ENCODE results near the gene ADAM23. TPM values are rescaled to one million over a fixed set of nuclear protein-coding genes. Genes with fewer than 3 reads are reported as not detected.

Gene ADAM23
- total RNA-seq, 1 experiment from 2014 or later = 24.6 TPM

GRCh38 chr2:206488053-206488452 lies 44.7 kb downstream of the ADAM23 start:
- H3K27ac Mint-ChIP-seq = no peak overlapping the region

More at GRCh38 chr2:206488053-206488452, 44.7 kb downstream of the ADAM23 start:
- no peaks in the 10 kb centered on the region for H3K27me3 Mint-ChIP-seq (ENCODE audit: low read depth)
- H3K4me3 Mint-ChIP-seq = no peak overlapping the region
- TF ChIP-seq HMGA2 (CRISPR knock-in tag; IDR thresholded peaks at IDR 0.05) = no peak
- TF ChIP-seq ZNF232 (CRISPR knock-in tag; IDR thresholded peaks at IDR 0.05) = no peak
- no peak for TF ChIP-seq MXD4 (CRISPR knock-in tag; IDR thresholded peaks at IDR 0.05; ENCODE audit: borderline replicate concordance)
- TF ChIP-seq IRF1 (CRISPR knock-in tag; IDR thresholded peaks at IDR 0.05) = no peak
- no peak for TF ChIP-seq ERG (CRISPR knock-in tag; IDR thresholded peaks at IDR 0.05)
- TF ChIP-seq ZBTB21 (CRISPR knock-in tag; IDR thresholded peaks at IDR 0.05; ENCODE audit: borderline replicate concordance) = no peak
- TF ChIP-seq JUN (CRISPR knock-in tag; IDR thresholded peaks at IDR 0.05) = no peak
- no peak for TF ChIP-seq SP1 (CRISPR knock-in tag; conservative IDR thresholded peaks at IDR 0.05)
- TF ChIP-seq CBFB (CRISPR knock-in tag; IDR thresholded peaks at IDR 0.05; ENCODE audit: low read depth) = no peak
- no peak for TF ChIP-seq JAZF1 (CRISPR knock-in tag; IDR thresholded peaks at IDR 0.05)
- no peak for TF ChIP-seq CREM (CRISPR knock-in tag; IDR thresholded peaks at IDR 0.05)
- no peak for TF ChIP-seq FOXP4 (CRISPR knock-in tag; IDR thresholded peaks at IDR 0.05)
- TF ChIP-seq ARID4B (CRISPR knock-in tag; IDR thresholded peaks at IDR 0.05; ENCODE audit: borderline replicate concordance) = no peak
- no peak for TF ChIP-seq NFATC4 (CRISPR knock-in tag; IDR thresholded peaks at IDR 0.05)
- no peak for TF ChIP-seq GRHL2 (CRISPR knock-in tag; IDR thresholded peaks at IDR 0.05; ENCODE audit: insufficient replicate concordance, severe bottlenecking)
- no peak for TF ChIP-seq ELF4 (CRISPR knock-in tag; IDR thresholded peaks at IDR 0.05; ENCODE audit: low read depth)
- TF ChIP-seq ZNF281 (CRISPR knock-in tag; IDR thresholded peaks at IDR 0.05) = no peak
- no peak for TF ChIP-seq ZNF121 (CRISPR knock-in tag; IDR thresholded peaks at IDR 0.05)
- CTCF ChIA-PET = interaction anchor here (1.1 kb wide), 1 partner anchor 15 kb away, joined by 4 read pairs; no protein-coding TSS in a partner anchor
- POLR2A ChIA-PET = no interaction called here
- peaks cover 15% of the 10 kb centered on the region for H3K9me3 Mint-ChIP-seq
- H3K4me1 Mint-ChIP-seq = peaks cover 7% of the 10 kb centered on the region
- peaks cover 30% of the 10 kb centered on the region for H3K36me3 Mint-ChIP-seq
- ATAC-seq (peak; percentile 53), DNase-seq (ENCODE audit: low spot score) (no peak)

Data from WTC11 (cell line).